GM12864 (cell line): Measurements from ENCODE around the gene JARID2.

ENCODE experiments used
- DNase-seq: peaks from one replicate; pipeline ENCODE4 v3.0.0-alpha.2; 2011; ENCODE audit warnings: low read depth
- H3K4me3 ChIP-seq: 2 replicates; pipeline ENCODE4 v1.5.1; 2011; ENCODE audit warnings: mild to moderate bottlenecking, low read depth, low read length, control low read depth
- CTCF ChIP-seq: IDR thresholded peaks from 2 replicates; pipeline ENCODE4 v1.5.1; 2011; ENCODE audit warnings: low read depth, mild to moderate bottlenecking, moderate library complexity, low read length, control low read depth, inconsistent platforms; ENCODE audit errors: missing control alignments

Gene JARID2

DNA sequence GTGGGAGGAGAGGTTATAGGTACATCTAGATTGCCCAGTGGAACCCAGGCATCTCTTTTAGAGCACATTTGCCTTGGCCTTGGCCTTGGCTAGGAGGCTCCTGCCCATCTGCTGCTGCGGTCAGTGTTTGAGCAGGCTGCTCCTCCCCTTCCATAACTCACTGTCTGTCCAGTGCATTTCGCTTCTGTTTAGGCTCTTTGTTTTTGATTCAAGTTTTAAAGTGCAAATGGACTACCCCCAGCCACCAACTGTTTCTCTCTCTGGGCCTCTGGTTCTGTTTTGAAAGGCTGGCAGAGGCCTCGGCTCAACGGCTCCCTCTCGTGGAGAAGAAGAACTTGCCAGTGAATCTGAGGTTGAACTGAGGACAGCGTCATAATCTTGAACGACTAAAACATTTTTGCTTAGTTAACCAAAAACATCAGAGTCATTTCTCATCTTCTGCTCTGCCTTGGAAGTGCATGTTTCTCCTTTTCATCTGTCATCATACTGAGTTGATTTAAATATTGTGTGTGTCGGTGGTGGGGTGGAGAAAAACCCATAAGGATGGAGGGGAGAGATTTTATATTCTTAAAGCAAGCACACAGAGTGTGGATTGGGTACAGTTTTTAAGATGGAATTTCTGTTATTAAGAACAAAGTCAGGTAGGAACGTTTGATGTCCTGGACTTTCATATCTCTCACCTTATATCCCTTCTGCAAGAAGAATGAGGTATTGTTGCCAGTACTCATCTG lies 245.6 kb downstream of the JARID2 start:
- TF ChIP-seq CTCF, result peak; percentile 93
- H3K4me3 ChIP-seq, result no peak overlapping the region
- peak; percentile 10 for DNase-seq

DNA sequence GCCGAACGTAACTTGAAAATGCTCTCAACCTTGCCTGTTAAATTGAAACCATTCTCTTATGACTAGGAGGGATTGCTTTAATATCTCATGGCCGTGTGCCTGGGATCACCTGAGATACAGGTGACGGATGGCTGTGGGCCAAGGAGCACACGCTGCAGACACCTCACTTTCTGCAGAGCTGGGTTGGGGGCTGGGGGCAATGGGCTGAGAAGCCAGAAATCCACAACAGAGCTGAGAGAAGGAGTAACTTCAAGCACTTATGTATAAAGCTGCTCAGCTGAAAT lies 246.1 kb downstream of the JARID2 start:
- TF ChIP-seq CTCF, result no peak
- no peak overlapping the region for H3K4me3 ChIP-seq
- DNase-seq, result no peak

DNA sequence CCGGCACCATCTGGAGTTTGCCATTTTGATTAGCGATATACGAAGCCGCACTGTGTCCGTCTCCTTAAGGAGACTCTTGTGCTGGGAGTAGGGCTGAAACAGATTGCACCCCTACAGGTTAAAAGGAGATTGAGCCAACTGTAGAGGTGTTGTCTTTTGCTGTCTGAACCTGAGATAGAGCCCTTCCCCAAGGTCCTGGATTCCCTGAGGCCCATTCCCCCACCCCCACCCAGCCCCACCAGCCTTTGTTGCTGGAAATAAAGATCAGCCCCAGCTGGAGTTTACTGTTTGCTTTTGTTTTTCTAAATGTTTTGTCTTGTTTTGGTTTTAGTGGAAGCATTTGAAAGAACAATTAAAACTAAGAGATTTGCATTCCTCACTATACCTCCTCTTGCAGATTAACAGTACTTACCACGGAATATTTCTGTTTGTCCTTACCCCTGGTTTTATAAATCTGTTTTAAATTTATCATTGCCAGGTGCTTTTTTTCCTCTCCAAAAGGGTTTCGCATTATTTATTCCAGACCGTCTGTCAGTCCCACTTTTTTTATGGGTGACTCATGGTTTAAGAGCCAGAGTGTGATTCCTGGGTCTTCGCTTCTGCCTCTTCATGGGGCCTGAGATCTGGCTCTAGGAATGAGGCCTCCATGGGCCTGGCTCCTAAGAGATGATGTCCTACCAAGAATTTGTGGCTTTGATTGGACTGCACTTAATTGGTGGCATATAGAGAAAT lies 247.7 kb downstream of the JARID2 start:
- TF ChIP-seq CTCF, result no peak
- DNase-seq, result no peak
- H3K4me3 ChIP-seq, result no peak overlapping the region

- TF ChIP-seq CTCF, result no peak
These were observed 249.6 kb downstream of the JARID2 start for GRCh38 chr6:15495375-15495901.

DNA sequence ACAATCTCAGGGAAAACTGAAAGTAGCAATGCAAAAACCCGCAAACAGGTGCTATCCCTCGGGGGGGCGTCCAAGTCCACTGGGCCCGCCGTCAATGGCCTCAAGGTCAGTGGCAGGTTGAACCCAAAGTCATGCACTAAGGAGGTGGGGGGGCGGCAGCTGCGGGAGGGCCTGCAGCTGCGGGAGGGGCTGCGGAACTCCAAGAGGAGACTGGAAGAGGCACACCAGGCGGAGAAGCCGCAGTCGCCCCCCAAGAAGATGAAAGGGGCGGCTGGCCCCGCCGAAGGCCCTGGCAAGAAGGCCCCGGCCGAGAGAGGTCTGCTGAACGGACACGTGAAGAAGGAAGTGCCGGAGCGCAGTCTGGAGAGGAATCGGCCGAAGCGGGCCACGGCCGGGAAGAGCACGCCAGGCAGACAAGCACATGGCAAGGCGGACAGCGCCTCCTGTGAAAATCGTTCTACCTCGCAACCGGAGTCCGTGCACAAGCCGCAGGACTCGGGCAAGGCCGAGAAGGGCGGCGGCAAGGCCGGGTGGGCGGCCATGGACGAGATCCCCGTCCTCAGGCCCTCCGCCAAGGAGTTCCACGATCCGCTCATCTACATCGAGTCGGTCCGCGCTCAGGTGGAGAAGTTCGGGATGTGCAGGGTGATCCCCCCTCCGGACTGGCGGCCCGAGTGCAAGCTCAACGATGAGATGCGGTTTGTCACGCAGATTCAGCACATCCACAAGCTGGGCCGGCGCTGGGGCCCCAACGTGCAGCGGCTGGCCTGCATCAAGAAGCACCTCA lies 250.7 kb downstream of the JARID2 start:
- no peak for DNase-seq
- TF ChIP-seq CTCF, result no peak
- H3K4me3 ChIP-seq, result no peak overlapping the region

More at GRCh38 chr6:15495375-15495901, 249.6 kb downstream of the JARID2 start:
- no peak overlapping the region for H3K4me3 ChIP-seq
- no peak for DNase-seq

GRCh38 chr6:15498640-15499039 lies 252.8 kb downstream of the JARID2 start:
- TF ChIP-seq CTCF, result no peak
- no peak for DNase-seq
- H3K4me3 ChIP-seq, result no peak overlapping the region
